HFF-Myc (cell line): ENCODE measurements around the gene RMDN3.

Source experiments
- DNase-seq: peaks from one replicate; pipeline ENCODE4 v3.0.0-alpha.2; 2011; ENCODE audit warnings: low read depth; ENCODE audit errors: extremely low read depth
- H3K4me3 ChIP-seq: replicated peaks from 2 replicates; pipeline ENCODE4 v1.5.1; 2011; ENCODE audit warnings: low read depth, mild to moderate bottlenecking, control low read depth, low read length
- CTCF ChIP-seq: IDR thresholded peaks from 2 replicates; pipeline ENCODE4 v1.5.1; 2012; ENCODE audit warnings: mild to moderate bottlenecking, low read depth, low read length, control low read depth; ENCODE audit errors: missing control alignments

Gene RMDN3

DNA sequence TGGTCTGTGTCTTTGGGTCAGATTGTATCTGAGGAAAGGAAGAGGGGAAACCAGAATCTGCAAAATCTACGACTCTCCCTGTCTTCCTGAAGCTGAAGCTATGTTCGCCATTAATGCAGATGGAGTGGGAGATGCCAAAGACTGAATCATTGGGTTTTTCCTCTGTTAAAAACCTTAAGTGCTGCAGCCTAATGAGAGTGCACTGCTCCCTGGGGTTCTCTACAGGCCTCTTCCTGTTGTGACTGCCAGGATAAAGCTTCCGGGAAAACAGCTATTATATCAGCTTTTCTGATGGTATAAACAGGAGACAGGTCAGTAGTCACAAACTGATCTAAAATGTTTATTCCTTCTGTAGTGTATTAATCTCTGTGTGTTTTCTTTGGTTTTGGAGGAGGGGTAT lies 24.0 kb downstream of the RMDN3 start:
- no peak for TF ChIP-seq CTCF
- no peak overlapping the region for H3K4me3 ChIP-seq
- no peak for DNase-seq

DNA sequence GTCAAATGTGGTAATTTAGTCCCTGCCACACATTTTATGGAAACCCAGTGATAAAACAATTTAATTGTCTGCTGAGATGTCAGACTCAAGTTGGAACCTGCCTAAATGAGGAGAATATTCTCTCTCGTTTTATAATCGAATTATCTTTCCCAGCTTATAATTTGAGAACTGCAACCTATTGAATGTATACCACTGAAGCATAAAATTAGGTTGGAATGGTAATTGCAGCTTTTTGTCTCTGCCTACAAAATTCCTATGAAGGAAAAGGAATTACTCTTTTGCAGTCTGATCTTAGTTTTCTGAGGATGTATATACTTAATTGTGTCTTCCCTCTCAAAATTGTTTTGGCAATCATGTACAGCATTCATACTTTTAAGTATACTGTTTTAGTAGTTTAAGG lies 31.1 kb downstream of the RMDN3 start:
- no peak for DNase-seq
- TF ChIP-seq CTCF: no peak
- H3K4me3 ChIP-seq: no peak overlapping the region

DNA sequence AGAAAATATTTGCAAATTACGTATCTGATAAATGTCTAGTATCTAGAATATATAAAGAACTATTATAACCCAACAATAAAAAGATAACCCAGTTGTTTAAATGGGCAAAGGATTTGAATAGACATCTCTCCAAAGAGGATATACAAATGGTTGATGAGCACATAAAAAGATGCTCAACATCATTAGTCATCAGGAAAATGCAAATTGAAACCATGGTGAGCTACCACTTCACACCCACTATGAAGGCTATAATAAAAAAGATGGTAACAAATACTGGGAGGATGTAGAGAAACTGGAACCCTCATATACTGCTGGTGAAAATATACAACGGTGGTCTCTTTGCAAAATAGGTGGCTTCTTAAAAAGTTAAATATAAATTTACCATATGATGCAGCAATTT lies 32.1 kb downstream of the RMDN3 start:
- no peak for DNase-seq
- H3K4me3 ChIP-seq: no peak overlapping the region
- no peak for TF ChIP-seq CTCF

- DNase-seq: no peak
- TF ChIP-seq CTCF: no peak
- no peak overlapping the region for H3K4me3 ChIP-seq
These were observed 32.7 kb downstream of the RMDN3 start for GRCh38 chr15:40722354-40722753.

- no peak for TF ChIP-seq CTCF
- DNase-seq: no peak
- H3K4me3 ChIP-seq: no peak overlapping the region
These were observed 33.4 kb downstream of the RMDN3 start for GRCh38 chr15:40721701-40722100.

DNA sequence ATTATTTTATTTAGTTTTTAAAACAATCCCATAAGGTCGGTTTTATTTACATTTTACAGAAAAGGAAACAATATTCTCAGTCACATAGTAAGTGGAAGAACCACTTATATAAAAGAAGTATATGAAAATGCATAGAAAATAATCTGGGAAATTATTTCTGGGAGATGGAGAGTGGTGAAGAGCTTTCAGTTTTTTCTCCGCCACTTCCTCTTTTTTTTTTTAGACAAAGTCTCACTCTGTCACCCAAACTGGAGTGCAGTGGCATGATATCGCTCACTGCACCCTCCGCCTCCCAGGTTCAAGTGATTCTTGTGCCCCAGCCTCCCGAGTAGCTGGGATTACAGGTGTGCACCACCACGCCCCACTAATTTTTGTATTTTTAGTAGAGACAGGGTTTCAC lies 38.9 kb downstream of the RMDN3 start:
- DNase-seq: no peak
- TF ChIP-seq CTCF: no peak
- no peak overlapping the region for H3K4me3 ChIP-seq

GRCh38 chr15:40714144-40714543 lies 40.9 kb downstream of the RMDN3 start:
- TF ChIP-seq CTCF: no peak
- no peak overlapping the region for H3K4me3 ChIP-seq
- no peak for DNase-seq
